ENCODE results near the gene RBM33. TPM values are rescaled to one million over a fixed set of nuclear protein-coding genes. Genes with fewer than 3 reads are reported as not detected.
"Not testable (repeated sequence)": the region's sequence is repeated elsewhere in the genome, so short reads cannot be mapped to it uniquely, and the experiment has no call there.

The RBM33 gene
- total RNA-seq, 1 donor from 2014 or later = 77.0 TPM

DNA sequence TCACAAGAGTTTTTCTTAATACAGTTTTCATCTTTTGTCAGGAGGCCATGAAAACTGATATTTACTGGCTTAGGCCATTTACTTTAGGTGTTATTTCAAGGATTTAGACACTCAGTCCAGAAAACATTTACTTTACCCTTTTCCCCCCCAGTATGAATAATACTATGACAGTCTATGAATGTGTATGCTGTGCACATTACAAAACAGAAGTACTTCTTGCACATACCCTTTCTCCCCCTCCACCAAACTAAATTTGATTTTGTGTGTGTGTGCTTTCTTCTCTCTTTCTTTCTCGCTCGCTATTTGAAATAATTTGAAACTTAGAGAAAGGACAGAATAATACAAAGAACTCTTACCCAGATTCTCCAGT is 41.3 kb downstream of the RBM33 start:
- intact Hi-C loops (cut with micrococcal nuclease) = no loop called here

DNA sequence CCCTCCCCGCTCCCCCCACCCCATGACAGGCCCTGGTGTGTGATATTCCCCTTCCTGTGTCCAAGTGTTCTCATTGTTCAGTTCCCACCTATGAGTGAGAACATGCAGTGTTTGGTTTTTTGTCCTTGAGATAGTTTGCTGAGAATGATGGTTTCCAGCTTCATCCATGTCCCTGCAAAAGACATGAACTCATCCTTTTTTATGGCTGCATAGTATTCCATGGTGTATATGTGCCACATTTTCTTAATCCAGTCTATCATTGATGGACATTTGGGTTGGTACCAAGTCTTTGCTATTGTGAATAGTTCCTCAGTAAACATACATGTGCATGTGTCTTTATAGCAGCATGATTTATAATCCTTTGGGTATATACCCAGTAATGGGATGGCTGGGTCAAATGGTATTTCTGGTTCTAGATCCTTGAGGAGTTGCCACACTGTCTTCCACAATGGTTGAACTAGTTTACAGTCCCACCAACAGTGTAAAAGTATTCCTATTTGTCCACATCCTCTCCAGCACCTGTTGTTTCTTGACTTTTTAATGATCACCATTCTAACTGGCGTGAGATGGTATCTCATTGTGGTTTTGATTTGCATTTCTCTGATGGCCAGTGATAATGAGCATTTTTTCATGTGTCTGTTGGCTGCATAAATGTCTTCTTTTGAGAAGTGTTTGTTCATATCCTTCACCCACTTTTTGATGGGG is 42.3 kb downstream of the RBM33 start:
- intact Hi-C loops (cut with micrococcal nuclease) = not testable (repeated sequence)

DNA sequence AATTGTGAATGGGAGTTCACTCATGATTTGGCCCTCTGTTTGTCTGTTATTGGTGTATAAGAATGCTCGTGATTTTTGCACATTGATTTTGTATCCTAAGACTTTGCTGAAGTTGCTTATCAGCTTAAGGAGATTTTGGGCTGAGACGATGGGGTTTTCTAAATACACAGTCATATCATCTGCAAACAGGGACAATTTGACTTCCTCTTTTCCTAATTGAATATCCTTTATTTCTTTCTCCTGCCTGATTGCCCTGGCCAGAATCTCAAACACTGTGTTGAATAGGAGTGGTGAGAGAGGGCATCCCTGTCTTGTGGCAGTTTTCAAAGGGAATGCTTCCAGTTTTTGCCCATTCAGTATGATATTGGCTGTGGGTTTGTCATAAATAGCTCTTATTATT is 43.8 kb downstream of the RBM33 start:
- intact Hi-C loops (cut with micrococcal nuclease) = not testable (repeated sequence)

DNA sequence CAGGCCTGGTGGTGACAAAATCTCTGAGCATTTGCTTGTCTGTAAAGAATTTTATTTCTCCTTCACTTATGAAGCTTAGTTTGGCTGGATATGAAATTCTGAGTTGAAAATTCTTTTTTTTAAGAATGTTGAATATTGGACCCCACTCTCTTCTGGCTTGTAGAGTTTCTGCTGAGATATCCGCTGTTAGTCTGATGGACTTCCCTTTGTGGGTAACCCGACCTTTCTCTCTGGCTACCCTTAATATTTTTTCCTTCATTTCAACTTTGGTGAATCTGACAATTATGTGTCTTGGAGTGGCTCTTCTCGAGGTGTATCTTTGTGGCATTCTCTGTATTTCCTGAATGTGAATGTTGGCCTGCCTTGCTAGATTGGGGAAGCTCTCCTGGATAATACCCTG is 46.2 kb downstream of the RBM33 start:
- intact Hi-C loops (cut with micrococcal nuclease) = not testable (repeated sequence)

DNA sequence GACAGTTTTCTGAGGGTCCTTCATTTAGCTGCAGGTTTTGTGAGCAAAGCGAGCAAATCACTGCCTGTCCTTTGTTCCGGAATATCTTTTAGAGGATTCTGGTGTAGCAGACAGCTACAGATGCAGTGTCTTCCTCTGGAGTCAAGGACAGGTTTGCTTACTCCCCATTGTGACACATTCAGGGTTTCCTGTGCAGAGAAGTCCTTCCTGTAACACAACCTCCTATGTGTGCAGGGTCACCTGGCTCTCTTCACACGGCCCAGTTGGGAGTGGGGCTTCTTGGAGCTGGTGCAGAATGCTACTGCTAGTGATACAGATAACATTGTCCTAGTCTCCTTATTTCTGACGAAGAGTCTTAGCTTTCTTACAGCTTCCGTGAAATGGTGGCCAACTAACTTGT is 47.9 kb downstream of the RBM33 start:
- intact Hi-C loops (cut with micrococcal nuclease) = no loop called here

DNA sequence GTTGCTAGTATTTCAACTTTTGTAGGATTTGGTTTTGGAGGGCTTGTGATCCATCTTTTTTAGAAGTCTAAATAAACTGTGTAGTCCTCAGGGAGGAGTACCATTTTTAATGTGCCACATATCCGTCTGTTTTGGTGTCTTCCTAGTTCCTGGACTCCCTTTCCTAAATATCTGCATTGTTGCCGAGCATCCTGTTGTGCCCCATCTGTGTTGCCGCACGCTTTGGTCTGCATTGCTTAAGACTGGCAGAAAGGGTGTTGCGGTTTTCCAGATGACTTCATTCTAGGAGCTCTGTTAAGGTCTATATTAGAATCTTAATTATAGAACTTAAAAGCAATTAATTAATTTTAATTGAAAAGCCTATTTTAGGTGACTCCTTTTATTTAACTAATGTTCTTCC is 49.4 kb downstream of the RBM33 start:
- intact Hi-C loops (cut with micrococcal nuclease) = no loop called here

DNA sequence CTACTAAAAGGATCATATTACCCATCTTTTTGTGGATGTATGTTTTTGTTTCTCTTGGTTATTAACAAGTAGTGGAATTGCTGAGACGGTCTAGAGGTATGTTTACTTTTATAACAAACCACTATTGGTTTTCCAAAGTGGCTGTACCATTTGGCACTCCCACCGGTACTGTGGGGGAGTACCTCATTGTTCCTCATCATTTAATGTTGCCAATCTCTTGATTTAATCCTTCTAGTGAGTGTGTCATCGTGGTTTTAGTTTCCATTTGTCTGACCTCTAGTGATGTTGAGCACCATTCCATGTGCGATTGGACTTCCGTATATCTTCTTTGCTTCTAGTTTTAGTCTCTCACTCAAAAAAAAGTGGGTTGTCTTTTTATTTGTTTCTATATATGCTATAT is 50.4 kb downstream of the RBM33 start:
- intact Hi-C loops (cut with micrococcal nuclease) = no loop called here

DNA sequence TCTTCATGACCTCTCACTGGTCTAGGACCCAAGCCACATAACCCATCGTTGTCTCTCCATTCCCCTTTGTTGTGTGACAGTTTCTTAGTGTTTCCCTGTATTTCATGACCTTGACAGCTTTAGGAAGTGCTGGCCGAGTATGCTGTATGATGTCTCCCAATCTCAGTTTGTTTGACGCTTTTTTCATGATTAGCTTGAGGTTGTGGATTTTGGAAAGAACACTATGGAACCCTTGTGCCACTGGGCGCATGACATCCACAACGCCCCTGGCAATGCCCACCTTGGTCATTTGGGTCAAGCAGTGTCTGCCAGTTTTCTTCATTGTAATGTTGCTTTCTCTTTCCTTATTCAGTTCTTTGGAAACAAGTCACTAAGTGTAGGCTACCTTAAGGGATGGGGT is 52.3 kb downstream of the RBM33 start:
- intact Hi-C loops (cut with micrococcal nuclease) = no loop called here

DNA sequence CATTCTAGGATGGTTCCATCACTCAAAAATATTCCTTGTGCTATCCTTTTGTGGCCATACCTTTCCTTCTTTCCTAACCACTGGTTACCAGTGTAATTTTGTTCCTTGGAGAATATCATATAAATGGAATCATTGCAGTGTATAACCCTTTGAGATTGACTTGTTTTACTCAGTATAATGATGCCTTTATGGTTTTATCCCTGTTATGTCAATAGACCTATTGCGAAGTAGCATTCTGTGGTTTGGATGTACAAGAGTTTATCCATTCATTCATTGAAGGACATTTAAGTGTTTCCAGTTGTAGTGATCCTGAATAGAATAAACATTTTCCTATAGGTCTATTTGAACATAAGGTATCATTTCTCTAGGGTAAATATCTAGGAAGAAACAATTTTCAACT is 54.2 kb downstream of the RBM33 start:
- intact Hi-C loops (cut with micrococcal nuclease) = no loop called here

DNA sequence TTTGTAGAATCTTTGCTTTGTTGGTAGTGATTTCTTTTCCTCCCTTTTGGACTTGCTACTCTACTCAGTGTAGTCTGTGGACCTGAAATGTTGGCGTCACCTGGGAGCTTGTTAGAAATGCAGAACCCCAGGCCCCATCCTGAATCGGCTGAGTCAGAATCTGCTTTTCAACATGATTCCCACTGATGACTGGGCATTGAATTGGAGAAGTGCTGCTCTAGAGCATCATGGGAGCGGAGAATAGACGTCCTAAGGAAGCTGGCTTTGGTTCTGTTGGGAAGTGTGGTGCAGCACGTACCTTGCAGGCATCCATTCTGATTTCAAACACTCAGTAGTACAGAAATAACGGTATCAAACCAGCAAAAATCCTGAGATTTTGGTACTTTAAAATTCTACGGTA is 54.7 kb downstream of the RBM33 start:
- intact Hi-C loops (cut with micrococcal nuclease) = no loop called here

DNA sequence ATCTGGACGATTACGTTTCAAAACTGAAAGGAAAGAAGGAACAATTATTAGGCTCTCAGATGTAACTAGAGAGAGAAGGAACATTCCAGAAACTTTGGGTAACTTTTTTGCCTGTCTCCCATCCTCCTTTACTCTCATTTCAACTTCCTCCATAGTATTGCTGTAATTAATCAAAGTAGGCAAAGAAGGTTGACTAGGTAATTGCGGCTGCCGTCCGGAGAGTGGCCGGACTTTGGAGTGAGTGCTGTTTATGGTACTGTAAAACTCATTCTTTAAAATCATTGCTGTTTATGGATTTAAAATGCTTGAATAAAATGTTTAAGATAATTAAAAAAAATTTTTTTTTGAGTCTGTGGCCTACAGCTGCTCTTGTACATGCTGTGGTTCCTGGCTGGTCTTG is 56.4 kb downstream of the RBM33 start:
- intact Hi-C loops (cut with micrococcal nuclease) = no loop called here

DNA sequence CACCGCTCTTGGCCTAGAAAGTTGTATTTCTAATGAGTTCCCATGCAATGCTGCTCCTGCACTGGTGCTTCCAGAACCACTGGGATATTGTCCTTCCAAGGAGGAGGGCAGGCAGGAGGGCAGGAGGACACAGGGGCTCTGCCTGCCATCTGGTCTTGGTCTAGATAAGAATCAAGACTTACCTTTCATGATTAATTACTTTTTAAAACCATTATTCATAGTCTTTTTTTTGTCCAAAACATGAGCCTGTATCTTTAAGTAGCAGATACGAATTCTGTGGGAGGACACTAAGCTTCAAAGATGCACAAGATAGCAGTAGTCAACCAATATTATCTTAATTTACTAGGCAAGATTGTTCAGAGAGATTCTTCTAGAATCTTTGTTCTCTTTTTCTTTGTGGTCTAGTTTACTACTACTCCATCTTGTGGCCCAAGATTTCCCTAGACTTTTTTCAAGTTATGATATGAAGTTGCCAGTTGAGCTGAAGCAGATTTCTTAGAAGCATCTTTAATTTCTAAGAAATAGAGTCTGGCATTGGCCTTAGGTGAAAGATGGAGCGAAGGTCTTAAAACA is 57.6 kb downstream of the RBM33 start:
- intact Hi-C loops (cut with micrococcal nuclease) = no loop called here

DNA sequence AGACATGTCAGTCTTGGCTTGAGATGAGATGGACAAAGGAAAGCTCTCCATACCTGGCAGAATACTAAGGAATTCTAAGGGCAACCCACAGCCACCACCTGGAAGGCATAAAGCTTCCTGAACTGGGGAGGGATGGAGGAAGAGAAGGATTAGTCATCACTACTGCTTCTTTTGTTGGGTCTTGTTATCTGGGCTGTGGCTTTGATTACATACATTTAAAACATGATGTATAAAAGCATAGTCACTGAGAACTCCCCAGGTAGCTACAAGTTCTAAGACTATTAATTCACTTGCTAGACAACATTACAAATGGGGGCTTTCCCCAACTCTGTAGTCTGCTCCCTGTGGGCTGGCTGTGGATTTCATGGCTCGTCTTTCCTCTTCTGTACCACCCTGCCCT is 58.2 kb downstream of the RBM33 start:
- intact Hi-C loops (cut with micrococcal nuclease) = no loop called here

DNA sequence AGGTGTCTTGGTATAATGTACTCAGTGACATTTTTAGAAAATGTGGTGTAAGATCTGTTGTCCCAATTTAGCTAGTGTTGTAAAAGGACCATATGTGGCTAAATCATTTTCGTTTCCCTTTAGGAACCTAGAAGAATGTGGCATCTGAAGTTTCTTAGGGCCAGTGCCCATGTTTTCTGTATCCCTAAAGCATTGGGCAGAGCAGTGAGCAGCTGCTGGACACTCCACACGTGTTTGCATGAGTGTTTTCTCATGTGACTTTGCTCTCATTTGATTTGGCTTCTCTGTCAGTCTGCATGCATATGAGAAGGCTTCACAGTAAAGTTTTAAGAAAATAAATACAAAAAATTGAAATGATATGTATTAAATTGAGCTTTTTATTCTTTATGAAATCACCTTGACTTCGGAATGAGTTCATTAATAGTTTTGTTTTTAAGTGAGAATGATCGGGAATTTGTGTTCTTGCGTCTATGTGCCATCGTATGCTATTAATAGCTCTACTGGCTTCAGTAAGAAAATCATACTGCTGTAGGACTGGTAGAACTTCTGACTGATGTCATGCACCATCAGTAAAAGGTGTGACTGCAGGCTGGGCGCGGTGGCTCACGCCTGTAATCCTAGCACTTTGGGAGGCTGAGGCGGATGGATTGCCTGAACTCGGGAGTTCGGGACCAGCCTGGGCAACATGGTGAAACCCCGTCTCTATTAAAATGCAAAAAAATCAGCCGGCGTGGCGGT is 61.3 kb downstream of the RBM33 start:
- intact Hi-C loops (cut with micrococcal nuclease) = no loop called here

DNA sequence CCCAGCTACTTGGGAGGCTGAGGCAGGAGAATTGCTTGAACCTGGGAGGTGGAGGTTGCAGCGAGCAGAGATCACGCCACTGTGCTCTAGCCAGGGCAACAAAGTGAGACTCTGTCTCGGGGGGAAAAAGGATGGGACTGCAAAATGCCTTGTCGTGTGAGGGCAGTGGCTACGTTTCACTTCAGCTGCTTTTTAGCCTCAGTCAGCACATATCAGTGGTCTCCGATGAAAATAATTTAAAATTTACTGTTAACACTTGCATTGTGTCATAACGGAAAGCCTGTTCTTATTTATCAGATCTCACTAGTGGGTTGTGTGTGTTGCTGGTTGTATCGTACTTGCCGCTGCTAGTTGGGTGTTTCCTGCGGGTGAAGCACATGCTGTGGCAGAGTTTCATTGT is 61.9 kb downstream of the RBM33 start:
- intact Hi-C loops (cut with micrococcal nuclease) = no loop called here

DNA sequence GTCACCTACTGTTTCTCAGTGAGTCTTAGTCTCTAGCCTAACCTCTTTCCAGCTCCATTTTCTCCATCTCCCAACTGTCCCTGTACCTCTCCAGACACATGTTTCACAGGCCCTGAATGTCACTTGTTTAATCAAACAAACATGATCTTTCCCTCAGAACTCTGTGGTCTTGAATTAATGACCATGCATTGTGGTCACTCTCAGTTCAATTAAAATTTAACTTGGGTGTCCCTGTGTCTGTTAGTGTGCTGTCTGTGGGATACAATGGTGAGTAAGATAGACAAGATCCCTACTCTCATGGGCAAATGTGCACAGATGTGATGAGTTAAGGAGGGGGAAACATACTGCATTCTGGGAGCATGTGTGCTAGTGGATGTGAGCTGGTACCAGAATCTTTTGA is 65.0 kb downstream of the RBM33 start:
- intact Hi-C loops (cut with micrococcal nuclease) = no loop called here

DNA sequence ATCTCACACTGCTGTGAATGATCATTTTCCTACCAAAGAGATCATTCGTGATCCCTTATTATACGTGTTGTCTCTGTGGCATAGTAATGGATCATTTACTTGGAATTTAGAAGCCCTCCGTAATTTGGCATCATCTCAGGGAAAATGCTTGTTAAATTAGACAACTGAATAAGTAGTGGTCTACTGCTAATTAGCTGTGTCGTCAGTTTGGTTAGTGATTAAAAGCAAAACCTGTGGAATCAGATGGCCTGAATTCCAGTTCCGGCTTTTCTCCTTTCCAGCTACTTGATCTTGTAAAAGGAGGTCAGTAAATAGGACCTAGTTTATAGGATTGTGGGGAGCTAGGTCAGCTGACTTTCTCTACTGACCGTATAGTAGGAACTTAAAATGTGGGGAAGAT is 65.6 kb downstream of the RBM33 start:
- intact Hi-C loops (cut with micrococcal nuclease) = no loop called here

DNA sequence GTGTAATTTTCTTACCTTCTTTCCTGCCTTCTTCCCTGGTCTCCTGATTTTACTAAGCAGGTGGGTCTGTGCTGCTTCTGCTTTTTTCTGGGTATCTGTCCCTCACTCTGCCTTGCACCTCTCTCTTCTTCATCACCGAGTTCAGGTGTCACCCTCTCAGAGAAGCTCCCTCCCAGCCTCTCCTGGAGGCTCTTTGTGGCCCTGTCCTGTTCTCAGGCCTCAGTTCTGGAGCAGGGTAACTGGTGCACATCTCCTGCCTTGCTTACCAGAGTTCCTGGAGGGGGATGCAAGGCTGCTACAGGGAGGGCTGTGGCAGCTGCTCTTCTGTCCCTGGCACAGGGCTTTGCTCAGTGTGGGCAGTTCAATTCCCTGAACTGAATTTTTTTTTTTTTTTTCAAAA is 66.1 kb downstream of the RBM33 start:
- intact Hi-C loops (cut with micrococcal nuclease) = no loop called here

DNA sequence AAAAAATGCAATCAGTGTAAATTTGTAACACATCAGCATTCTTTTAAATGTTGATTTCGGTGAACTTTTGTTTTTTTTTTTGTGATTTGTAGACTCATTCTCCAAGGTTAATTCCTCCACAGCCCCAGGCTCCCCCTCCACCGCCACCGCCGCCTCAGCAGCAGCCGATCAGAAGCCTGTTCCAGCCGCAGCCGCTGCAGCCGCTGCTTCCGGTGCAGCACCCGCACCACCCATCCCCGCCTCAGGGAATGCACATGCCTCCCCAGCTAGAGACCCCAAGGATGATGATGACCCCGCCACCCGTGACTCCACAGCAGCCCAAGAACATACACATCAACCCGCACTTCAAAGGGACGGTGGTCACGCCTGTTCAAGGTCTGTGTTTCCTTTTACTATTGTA is 66.6 kb downstream of the RBM33 start:
- intact Hi-C loops (cut with micrococcal nuclease) = no loop called here

DNA sequence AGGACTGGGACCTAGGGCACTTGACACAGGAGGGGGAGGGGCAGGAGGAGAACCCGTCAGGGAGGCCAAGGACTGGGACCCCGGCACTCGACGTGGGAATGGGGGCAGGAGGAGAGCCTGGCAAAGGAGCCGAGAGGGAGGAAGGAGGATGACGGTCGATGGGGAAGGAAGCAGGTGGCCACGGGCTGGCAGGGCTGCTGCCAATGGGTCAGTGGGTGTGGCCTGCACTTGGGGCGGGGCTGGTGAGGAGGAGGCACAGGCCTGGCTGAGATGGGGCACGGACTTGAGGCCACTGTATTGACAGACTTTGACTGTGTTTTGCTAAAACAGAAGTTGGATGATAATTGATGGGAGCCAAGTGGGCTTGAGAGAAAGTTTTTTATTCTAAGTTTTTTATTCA is 68.9 kb downstream of the RBM33 start:
- intact Hi-C loops (cut with micrococcal nuclease) = no loop called here

DNA sequence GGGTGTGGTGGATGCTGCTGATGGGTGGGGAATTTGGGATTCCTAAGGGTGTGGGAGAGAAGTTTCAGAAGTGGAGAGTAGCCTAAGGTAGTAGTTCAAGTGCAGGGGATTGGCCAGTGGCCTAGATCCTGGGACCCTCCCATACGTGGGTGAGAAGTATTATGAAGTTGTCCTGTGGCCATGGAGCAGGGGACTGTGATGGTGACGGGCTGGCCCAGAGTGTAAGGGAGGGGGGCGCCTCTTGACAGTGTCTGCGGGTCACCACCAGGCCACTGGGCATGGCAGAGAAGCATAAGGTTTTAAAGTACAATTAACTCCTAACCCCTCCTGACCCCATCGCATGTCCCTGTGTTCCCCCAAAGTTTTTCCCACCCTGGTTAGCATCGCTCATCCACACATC is 70.2 kb downstream of the RBM33 start:
- intact Hi-C loops (cut with micrococcal nuclease) = no loop called here

DNA sequence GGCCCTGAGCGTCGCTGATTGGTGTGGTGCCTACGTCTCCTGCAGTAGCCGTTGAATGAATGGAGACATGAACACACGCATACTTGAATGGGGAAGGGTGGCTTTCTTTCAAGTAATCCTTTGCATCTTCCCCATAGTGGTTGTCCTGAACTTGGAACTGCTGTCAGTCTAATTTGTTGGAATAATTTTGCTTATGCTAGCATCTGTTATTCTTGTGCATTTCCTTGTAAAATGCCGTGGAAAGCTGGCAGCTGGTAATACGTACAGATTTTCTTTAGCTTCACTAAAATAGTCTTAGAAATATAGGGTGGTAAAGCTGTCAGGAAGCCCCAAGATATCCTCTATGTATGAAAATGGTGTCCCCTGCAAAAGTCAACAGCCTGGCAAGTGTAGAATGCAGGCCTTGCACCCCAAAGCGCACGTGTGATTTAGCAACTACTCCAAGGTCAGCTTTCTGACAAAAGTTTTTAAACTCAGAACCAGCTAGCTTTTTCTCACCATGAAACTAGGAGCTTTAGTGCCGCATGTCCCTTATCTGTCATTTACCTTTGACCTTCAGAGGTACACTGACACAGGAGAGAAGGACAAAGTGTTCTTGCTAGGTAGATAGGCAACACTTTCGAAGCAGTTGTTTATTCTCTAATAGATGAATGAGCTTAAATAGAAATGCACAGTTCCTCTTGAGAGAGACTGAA is 70.8 kb downstream of the RBM33 start:
- intact Hi-C loops (cut with micrococcal nuclease) = no loop called here

Measured in T-helper 2 cell treated with Interferon-gamma antibody and Interleukin-4, amounts not matched to agents 100 ng/mL and 5 ng/mL, for 36 hours (primary cell).